GM12892 (cell line): Measurements from ENCODE around the gene COPS8.

Experiments
- POLR2A ChIP-seq: IDR thresholded peaks from 2 replicates; pipeline ENCODE4 v1.6.1; 2011; ENCODE audit warnings: low read depth, low read length, control low read depth
- POLR2AphosphoS5 ChIP-seq: IDR thresholded peaks from 2 replicates; pipeline ENCODE4 v1.6.1; 2011; ENCODE audit warnings: low read depth, low read length, control low read depth

DNA sequence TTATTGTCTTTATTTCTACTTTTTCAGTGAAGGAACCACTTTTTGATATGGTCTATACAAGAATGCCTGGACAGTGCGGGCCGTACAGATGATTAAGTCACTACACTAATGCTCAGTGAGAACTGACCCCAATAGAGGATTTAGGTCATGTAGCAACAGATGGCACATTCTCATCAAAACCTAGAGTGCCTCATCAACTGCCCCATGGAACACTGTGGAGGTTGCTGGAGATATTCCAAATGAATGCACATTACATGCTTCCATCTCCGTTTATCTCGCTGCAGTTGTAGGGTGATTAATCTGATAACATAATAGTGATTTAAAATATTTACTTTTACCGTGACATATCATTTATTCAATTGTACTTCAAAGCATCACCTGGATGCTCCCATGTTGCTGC lies 41.8 kb upstream of the COPS8 start:
- TF ChIP-seq POLR2A (no peak), POLR2AphosphoS5 (no peak)
